Tibial nerve (tissue), 4 donors: ENCODE results near the gene GPR37L1. TPM values are rescaled to one million over a fixed set of nuclear protein-coding genes. Genes with fewer than 3 reads are reported as not detected.

Experiments
- DNase-seq, 2 donors: peaks; one replicate each; pipeline ENCODE4 v3.0.0-alpha.2; 2019; ENCODE audit warnings: low spot score in 2 of 2
- H3K27ac ChIP-seq, 4 donors: fragments of 200-600 bp; sonication (generic) in 3 of 4; one replicate each; pipeline ENCODE4 v1.5.1; 2017 to 2019; ENCODE audit warnings: mild to moderate bottlenecking in 1 of 4
- H3K27me3 ChIP-seq, 2 donors: fragments of 200-600 bp; sonication (generic) in 1 of 2; one replicate each; pipeline versions ENCODE4 v1.5.1 to v1.6.0; 2017 to 2019
- H3K36me3 ChIP-seq, 3 donors: fragments of 200-600 bp; sonication (generic); one replicate each; pipeline ENCODE4 v1.5.1; 2018 to 2019
- H3K4me1 ChIP-seq, 4 donors: fragments of 200-600 bp; sonication (generic) in 3 of 4; one replicate each; pipeline ENCODE4 v1.5.1; 2017 to 2019
- H3K4me3 ChIP-seq, 4 donors: fragments of 200-600 bp; sonication (generic) in 3 of 4; one replicate each; pipeline ENCODE4 v1.5.1; 2017 to 2019; ENCODE audit warnings: mild to moderate bottlenecking in 1 of 4, moderate library complexity in 1 of 4
- H3K9me3 ChIP-seq, 4 donors: fragments of 200-600 bp; sonication (generic) in 3 of 4; one replicate each; pipeline ENCODE4 v1.5.1; 2017 to 2019
- EP300 ChIP-seq, 2 donors: sonication (generic); formaldehyde crosslinking; IDR thresholded peaks; one replicate each; pipeline ENCODE4 v1.6.1; 2017; ENCODE audit warnings: antibody characterized with exemption in 2 of 2, mild to moderate bottlenecking in 1 of 2
- POLR2A ChIP-seq, 2 donors: fragments of 450-650 bp; IDR thresholded peaks; one replicate each; pipeline ENCODE4 v1.6.1; 2017; ENCODE audit warnings: antibody characterized with exemption in 2 of 2, mild to moderate bottlenecking in 2 of 2, moderate library complexity in 2 of 2
- WGBS, 2 donors: methylation state at CpG; one replicate each; pipeline ENCODE4 v1.1.5; 2018; 5-methylcytosine and 5-hydroxymethylcytosine counted together
- total RNA-seq, 4 donors: library from RNA; depleted of rRNA; stranded (reverse); fragments of >200 nt; gene quantifications; one replicate each; pipeline ENCODE4 v1.1.0, GENCODE V29; 2016
- TF ChIP-seq, protein P1 (sequence below), 5 experiments: fragments of 200-600 bp in 3 of 5; fragments of 450-650 bp in 2 of 5; sonication (generic) in 3 of 5; IDR thresholded peaks; one replicate each; pipeline ENCODE4 v1.5.1; 2016 to 2019; ENCODE audit warnings: antibody characterized with exemption in 5 of 5, mild to moderate bottlenecking in 3 of 5, moderate library complexity in 2 of 5

The GPR37L1 gene
- total RNA-seq, 4 donors from 2014 or later = 13.8 to 26.3 (median 24.3) TPM

GRCh38 chr1:202076050-202076511 lies 46.6 kb upstream of the GPR37L1 start:
- H3K4me1 ChIP-seq = no peaks in the 10 kb centered on the region
- WGBS, 2 donors = 75 to 83% methylated on average over 6 of the region's 6 CpGs
- DNase-seq = no peak
- no peak overlapping the region for H3K27ac ChIP-seq
- no peaks in the 10 kb centered on the region for H3K36me3 ChIP-seq
- H3K4me3 ChIP-seq = no peak overlapping the region
- TF ChIP-seq POLR2A (IDR thresholded peaks at IDR 0.05) (no peak), EP300 (IDR thresholded peaks at IDR 0.05) (no peak)
- TF ChIP-seq, protein P1, sequence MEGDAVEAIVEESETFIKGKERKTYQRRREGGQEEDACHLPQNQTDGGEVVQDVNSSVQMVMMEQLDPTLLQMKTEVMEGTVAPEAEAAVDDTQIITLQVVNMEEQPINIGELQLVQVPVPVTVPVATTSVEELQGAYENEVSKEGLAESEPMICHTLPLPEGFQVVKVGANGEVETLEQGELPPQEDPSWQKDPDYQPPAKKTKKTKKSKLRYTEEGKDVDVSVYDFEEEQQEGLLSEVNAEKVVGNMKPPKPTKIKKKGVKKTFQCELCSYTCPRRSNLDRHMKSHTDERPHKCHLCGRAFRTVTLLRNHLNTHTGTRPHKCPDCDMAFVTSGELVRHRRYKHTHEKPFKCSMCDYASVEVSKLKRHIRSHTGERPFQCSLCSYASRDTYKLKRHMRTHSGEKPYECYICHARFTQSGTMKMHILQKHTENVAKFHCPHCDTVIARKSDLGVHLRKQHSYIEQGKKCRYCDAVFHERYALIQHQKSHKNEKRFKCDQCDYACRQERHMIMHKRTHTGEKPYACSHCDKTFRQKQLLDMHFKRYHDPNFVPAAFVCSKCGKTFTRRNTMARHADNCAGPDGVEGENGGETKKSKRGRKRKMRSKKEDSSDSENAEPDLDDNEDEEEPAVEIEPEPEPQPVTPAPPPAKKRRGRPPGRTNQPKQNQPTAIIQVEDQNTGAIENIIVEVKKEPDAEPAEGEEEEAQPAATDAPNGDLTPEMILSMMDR (IDR thresholded peaks at IDR 0.05) = no peak
- H3K27me3 ChIP-seq = no peaks in the 10 kb centered on the region
- H3K9me3 ChIP-seq = no peaks in the 10 kb centered on the region

- Histone ChIP-seq H3K36me3 (no peaks in the 10 kb centered on the region), H3K4me3 (no peak overlapping the region), H3K27ac (no peak overlapping the region), H3K27me3 (no peaks in the 10 kb centered on the region), H3K4me1 (no peaks in the 10 kb centered on the region), H3K9me3 (no peaks in the 10 kb centered on the region)
- DNase-seq = no peak
- WGBS, 2 donors = 82 to 91% methylated on average over 3 of the region's 3 CpGs
- no peak for TF ChIP-seq EP300 (IDR thresholded peaks at IDR 0.05)
- no peak for TF ChIP-seq POLR2A (IDR thresholded peaks at IDR 0.05)
- TF ChIP-seq, protein P1 (IDR thresholded peaks at IDR 0.05) = no peak
These were observed 44.5 kb upstream of the GPR37L1 start for GRCh38 chr1:202078241-202078640.

DNA sequence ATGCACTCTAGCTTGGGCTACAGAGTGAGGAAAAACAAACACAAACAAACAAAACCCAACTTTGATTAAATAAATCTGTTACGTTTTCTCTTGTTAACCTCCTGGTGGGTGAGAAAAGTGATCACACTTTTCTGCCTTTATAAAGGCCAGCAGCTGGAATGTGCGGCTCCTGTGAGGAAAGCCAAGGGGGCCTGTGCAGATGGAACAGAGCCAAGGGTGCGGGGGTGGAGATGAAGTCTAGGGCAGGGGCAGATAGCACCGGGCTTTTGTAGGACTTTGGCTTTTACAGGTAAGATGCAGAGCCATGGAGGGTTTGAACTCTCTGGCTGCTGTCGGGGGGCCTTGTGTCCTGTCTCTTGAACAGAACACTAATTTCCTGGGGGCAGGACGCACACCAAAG lies 40.7 kb upstream of the GPR37L1 start:
- Histone ChIP-seq H3K27me3 (no peaks in the 10 kb centered on the region), H3K36me3 (no peaks in the 10 kb centered on the region), H3K27ac (no peak overlapping the region), H3K9me3 (no peaks in the 10 kb centered on the region), H3K4me1 (peaks cover 7 to 27% (median 17%) of the 10 kb centered on the region in 4 donors), H3K4me3 (no peak overlapping the region)
- no peak for DNase-seq
- WGBS, 2 donors = 55 to 58% methylated on average over 6 of the region's 6 CpGs
- TF ChIP-seq POLR2A (IDR thresholded peaks at IDR 0.05) = no peak
- no peak for TF ChIP-seq EP300 (IDR thresholded peaks at IDR 0.05)
- TF ChIP-seq, protein P1 (IDR thresholded peaks at IDR 0.05) = no peak

DNA sequence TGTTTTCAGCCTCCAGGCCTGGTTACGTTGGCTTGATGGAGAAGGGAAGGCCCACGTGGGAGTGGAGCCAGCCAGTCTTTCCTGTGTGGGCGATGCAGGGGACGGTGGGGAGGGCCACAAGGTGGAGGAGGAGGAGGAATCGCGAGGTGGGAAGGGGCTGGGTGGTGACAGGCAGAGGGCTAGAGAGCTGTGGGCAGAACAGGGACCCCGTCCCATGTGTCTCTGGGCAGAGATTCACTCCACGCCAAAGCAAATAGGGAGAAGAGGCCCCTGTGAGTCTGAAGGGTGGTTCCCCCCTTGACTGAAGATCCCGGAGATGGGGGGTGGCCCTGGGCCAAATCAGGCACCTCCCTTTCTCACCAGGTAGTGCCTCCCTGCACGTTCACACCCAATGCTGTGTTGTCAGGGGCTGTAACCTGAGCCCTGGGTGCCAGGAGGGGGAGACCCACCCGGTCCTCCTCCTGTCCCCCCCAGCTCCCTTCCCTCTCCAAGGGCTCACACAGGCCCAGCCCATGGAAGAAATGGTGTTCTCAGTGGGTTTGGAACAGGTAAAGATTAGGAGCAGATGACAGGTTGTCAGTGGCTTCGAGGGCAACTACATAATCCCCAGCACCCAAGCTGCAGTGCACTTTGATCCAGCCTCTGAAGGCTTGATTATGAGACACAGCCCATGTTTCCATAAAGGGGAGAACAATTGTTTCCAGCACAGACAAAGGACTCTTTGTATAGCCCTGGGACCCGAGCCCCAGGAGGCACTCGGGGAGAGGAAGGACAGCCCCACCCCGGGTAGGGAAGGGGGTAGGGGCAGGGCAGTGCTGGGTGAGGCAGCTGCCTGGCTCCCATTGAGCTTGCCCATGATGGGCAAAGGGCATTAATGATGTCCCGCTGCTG lies 37.7 kb upstream of the GPR37L1 start:
- WGBS, 2 donors = 32 to 39% methylated on average over 16 of the region's 16 CpGs
- H3K27me3 ChIP-seq = no peaks in the 10 kb centered on the region
- TF ChIP-seq, protein P1 (IDR thresholded peaks at IDR 0.05) = no peak
- TF ChIP-seq EP300 (IDR thresholded peaks at IDR 0.05) (peak in 1 of 2 donors; percentile 62), POLR2A (IDR thresholded peaks at IDR 0.05) (no peak)

More for the DNA sequence above, 37.7 kb upstream of the GPR37L1 start:
- Histone ChIP-seq H3K36me3 (no peaks in the 10 kb centered on the region), H3K4me3 (no peak overlapping the region), H3K27ac (peak overlapping the region; percentile 23 to 82 (median 70)), H3K4me1 (peaks cover 7 to 39% (median 19%) of the 10 kb centered on the region in 4 donors), H3K9me3 (no peaks in the 10 kb centered on the region)
- DNase-seq = no peak
